ENCODE measurements around the gene RGS9.

The RGS9 gene

DNA sequence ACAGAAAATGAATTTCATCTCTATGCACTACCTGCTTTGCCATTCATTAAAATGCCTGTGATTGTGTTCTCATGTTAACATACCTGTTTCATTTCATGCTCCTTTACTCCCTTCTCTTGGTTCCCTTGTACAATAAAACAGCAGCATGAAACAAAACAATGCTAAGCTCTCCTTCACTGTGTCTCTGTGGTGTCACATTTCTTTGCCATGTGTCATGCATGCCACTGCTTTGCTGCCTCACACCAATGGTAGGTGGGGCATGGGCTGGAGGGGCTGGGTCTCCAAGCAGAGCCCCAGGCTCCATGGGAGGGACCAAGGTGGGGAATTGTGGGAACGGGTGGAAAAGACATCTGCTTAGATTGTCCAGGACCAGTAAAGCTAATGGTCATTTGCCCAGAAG, 83.6 kb downstream of the RGS9 start:
- Histone ChIP-seq H3K27me3 (peaks cover 17% of the 10 kb centered on the region), H3K9me3 (no peaks in the 10 kb centered on the region), H3K4me1 (no peaks in the 10 kb centered on the region), H3K36me3 (no peaks in the 10 kb centered on the region), H3K4me3 (ENCODE audit: low read depth, low read length) (no peak overlapping the region)
- DNase-seq, result no peak
- TF ChIP-seq CTCF (IDR thresholded peaks at IDR 0.05; ENCODE audit: low read depth, low read length), result no peak

GRCh38 chr17:65222214-65222738, 85.1 kb downstream of the RGS9 start:
- Histone ChIP-seq H3K4me3 (ENCODE audit: low read depth, low read length) (no peak overlapping the region), H3K9me3 (no peaks in the 10 kb centered on the region), H3K27me3 (peaks cover 7% of the 10 kb centered on the region), H3K36me3 (no peaks in the 10 kb centered on the region), H3K4me1 (no peaks in the 10 kb centered on the region)
- DNase-seq, result no peak
- no peak for TF ChIP-seq CTCF (IDR thresholded peaks at IDR 0.05; ENCODE audit: low read depth, low read length)

- no peak for TF ChIP-seq CTCF (IDR thresholded peaks at IDR 0.05; ENCODE audit: low read depth, low read length)
- Histone ChIP-seq H3K4me1 (peaks cover 20% of the 10 kb centered on the region), H3K9me3 (no peaks in the 10 kb centered on the region), H3K36me3 (no peaks in the 10 kb centered on the region), H3K27me3 (peaks cover 10% of the 10 kb centered on the region; the same call in 1 of the 2 replicates), H3K4me3 (ENCODE audit: low read depth, low read length) (no peak overlapping the region)
- DNase-seq, result no peak
Observed at GRCh38 chr17:65225061-65225460, 87.9 kb downstream of the RGS9 start.

DNA sequence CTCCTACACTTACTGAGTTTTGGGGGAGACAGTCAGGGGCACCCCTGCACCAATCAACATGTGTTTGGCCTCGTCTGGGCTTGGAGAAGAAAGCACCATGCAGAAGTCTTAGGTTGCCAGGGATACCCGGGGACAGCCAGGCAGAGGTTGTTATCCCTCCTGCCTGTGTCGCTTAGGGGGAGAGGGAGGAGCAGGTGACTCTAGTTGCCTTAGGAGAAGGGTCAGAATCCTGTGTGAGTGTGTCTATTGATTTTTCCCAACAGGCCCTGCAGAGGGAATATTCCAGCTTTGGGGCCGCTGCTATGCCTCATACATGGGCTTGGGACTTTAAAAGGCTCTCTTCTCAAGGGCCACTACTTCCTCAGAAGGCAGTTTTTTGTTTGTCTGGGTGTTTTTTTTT, 89.1 kb downstream of the RGS9 start:
- no peak for TF ChIP-seq CTCF (IDR thresholded peaks at IDR 0.05; ENCODE audit: low read depth, low read length)
- Histone ChIP-seq H3K9me3 (no peaks in the 10 kb centered on the region), H3K27me3 (peaks cover 10% of the 10 kb centered on the region; the same call in 1 of the 2 replicates)

DNA sequence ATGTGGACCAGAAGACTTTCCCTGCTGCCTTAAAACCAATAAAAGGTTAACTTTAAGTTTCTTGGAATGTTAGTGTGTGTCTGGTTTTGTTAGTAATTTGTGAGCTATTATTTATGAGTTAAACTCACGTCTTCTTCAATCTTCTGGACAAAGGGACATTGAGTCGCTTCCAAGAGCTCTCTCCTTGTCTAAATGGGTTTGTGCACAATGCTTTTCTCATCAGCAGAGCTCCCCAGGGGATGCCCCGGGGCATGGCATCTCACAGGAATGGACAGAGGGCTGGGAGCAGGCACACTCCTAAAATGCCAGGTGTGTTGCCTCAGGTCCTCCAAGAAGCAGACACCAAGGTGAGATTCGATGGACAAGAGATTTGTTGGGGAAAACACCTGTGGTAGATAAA, 90.5 kb downstream of the RGS9 start:
- no peak for TF ChIP-seq CTCF (IDR thresholded peaks at IDR 0.05; ENCODE audit: low read depth, low read length)
- peaks cover 10% of the 10 kb centered on the region; the same call in 1 of the 2 replicates for H3K27me3 ChIP-seq

More for the DNA sequence above, 89.1 kb downstream of the RGS9 start:
- Histone ChIP-seq H3K36me3 (no peaks in the 10 kb centered on the region), H3K4me3 (ENCODE audit: low read depth, low read length) (no peak overlapping the region), H3K4me1 (peaks cover 20% of the 10 kb centered on the region)
- DNase-seq, result no peak

GRCh38 chr17:65228287-65228686, 91.1 kb downstream of the RGS9 start:
- H3K27me3 ChIP-seq, result peaks cover 13% of the 10 kb centered on the region; the same call in 1 of the 2 replicates
- H3K9me3 ChIP-seq, result no peaks in the 10 kb centered on the region
- TF ChIP-seq CTCF (IDR thresholded peaks at IDR 0.05; ENCODE audit: low read depth, low read length), result no peak
- H3K4me3 ChIP-seq (ENCODE audit: low read depth, low read length), result peak overlapping the region; percentile 30
- H3K4me1 ChIP-seq, result peaks cover 20% of the 10 kb centered on the region
- no peak for DNase-seq
- no peaks in the 10 kb centered on the region for H3K36me3 ChIP-seq

More for the DNA sequence above, 90.5 kb downstream of the RGS9 start:
- no peak overlapping the region for H3K4me3 ChIP-seq (ENCODE audit: low read depth, low read length)
- peaks cover 20% of the 10 kb centered on the region for H3K4me1 ChIP-seq
- no peak for DNase-seq
- no peaks in the 10 kb centered on the region for H3K36me3 ChIP-seq
- no peaks in the 10 kb centered on the region for H3K9me3 ChIP-seq

All from BE2C (cell line).